ENCODE measurements around the gene FOXRED1.

Gene FOXRED1

DNA sequence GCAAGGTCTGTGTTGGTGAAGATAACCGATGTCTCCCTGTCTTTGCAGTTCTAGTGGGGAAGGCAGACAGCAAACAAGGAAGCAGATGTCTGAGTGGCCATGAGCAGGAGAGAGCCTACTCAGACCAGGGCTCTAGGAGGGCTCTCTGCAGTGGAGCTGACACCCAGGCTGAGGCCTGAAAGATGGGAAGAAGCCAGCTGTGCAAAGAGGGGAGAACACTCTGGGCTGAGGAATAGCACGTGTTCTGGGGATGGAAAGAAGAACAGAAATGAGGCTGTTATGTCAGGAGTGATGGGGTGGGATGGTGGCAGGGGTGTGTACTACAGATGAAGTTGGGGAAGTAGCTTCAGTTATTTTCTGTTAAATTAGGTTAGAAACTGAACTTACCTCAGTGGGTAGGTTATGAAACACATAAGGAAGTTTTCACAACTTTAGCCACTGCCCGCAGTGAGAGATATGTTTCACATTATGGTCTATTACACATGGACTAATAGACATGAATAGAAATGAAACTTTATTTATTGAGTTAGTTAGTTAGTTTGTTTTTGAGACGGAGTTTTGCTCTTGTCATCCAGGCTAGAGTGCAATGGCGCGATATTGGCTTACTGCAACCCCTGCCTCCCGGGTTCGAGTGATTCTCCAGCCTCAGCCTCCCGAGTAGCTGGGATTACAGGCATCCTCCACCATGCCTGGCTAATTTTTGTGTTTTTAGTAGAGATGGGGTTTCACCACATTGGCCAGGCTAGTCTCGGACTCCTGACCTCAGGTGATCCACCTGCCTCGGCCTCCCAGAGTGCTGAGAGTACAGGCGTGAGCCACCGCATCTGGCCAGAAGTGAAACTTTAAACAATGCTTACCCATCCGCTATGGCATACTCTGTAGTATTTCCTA lies 42.7 kb downstream of the FOXRED1 start:
- DNase-seq (ENCODE audit: low spot score): no peak

DNA sequence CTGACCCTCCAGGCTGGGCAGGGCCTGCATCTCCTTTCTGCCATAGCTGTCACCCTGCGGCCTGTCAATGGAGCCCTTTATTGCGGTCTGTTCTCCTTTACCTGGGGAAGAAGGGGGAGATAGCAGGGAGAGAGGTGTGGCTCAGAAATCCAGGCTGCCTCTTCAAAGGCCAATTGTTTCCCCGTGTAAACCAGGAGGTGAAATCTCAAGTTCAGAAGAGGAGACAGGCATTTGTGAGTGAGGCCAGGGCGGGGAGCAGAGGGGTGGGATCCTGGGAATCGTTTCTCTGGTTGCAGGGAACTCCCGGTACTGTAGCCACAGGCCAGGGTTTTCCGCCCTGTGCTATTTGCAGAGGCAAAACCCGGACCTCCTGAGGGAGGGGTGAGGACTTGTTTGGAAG lies 44.0 kb downstream of the FOXRED1 start:
- no peak for DNase-seq (ENCODE audit: low spot score)

- DNase-seq (ENCODE audit: low spot score): no peak
Measured at GRCh38 chr11:126313826-126314225, 44.9 kb downstream of the FOXRED1 start.

- DNase-seq (ENCODE audit: low spot score): no peak
Measured at GRCh38 chr11:126317432-126317755, 48.4 kb downstream of the FOXRED1 start.

DNA sequence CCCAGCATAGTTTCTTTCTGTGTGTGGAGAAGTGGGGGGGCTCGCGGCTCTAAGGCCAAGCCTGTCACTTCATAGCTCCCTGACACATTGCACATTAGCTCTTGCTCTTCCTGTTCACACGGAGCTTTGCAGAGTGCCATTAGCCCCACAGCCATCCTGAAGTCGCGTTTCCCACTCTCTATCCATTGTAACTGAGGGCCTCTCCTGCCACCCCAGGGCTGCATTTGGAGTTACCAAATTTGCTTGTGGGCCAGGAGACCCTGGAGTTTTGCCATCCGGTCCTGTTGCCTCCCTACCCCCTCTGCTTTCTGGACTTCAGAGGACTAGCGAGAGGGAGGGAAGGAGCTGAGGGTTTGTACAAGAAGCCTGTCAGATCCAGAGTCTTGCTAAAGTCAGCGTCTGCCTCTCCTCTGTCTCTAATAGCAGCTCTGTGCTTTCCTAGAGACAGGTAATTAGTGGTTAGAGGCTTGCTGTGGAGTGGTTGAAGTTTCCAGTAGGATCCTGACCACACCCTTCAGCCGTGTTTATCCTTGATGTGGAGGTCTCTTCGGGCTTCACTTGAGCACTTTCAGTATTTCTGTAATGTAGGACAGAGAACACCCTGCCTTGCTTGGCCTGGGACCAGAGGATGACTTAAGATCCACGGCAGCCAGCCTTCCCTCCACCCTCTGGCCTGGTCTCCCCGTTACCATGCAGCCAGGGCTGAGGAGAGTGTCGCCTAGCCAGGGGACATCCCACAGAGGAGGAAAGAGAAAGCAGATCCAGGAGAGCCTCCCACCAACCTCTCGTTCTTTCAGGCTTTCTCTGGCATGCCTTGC lies 49.0 kb downstream of the FOXRED1 start:
- peak; percentile 23 for DNase-seq (ENCODE audit: low spot score)

DNA sequence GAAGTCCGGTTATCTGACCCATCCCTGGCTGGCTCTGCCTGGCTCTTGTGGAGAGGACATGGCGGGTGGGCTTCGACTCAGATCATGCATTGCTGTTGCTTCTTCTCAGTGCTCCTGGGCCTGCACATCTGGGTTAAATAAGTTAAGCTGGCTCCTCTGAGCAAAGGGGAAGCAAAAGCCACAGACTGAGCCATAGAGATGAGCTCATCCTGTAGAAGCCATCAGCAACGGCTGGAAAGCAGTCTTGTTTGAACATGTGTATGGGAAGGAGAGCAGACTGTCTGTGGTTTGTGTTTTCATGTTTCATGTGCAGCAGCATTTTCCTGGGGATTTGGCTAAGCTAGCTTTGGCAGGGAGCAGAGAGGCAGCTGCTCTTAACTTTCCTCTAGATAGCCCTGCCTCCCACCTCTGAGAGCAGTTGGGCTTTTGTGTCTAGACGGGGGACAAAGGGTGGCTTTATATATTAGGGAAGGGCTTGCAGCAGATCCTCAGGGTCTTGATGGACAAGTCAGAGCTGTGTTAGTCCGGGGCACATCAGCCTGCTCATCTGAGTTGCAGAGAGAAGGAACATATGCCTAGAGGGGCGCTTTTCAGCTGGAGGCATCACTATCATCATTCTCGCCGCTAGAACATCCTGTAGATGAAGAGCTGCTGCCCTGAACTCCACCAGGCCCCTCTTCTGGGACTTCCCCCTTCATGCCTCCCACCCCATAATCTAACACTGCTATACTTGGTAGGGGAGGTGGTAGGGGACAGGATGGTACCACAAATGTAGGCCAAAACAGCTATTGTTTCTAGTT lies 49.8 kb downstream of the FOXRED1 start:
- no peak for DNase-seq (ENCODE audit: low spot score)

GRCh38 chr11:126319374-126319740 lies 50.4 kb downstream of the FOXRED1 start:
- no peak for DNase-seq (ENCODE audit: low spot score)

DNA sequence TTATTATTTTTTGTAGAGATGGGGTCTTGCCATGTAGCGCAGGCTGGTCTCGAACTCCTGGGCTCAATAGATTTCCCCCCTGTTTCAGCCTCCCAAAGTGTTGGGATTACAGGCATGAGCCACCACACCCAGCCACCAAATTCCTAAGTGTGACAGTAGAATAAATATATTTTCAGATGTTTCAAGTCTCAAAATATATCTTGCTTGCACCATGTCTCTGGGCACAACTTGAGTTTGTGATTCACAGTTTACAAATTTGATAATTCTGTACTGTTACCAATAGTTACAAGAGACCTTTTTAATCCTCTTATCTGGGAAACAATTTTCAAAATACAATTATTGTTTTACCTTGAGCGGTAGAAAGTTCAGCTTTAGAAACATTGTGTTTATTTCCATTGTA lies 54.0 kb downstream of the FOXRED1 start:
- no peak for DNase-seq (ENCODE audit: low spot score)

GRCh38 chr11:126327281-126328000 lies 58.5 kb downstream of the FOXRED1 start:
- no peak for DNase-seq (ENCODE audit: low spot score)

Measured in putamen (tissue), 1 donor.